SJCRH30 (cell line): ENCODE measurements around the gene SLC2A6. TPM values are rescaled to one million over a fixed set of nuclear protein-coding genes. Genes with fewer than 3 reads are reported as not detected.

Experiments used
- DNase-seq, 2 experiments: peaks; one replicate each; pipeline ENCODE4 v3.0.0-alpha.2; 2015 to 2020
- H3K27ac ChIP-seq: fragments of 250-450 bp; sonication (Bioruptor Pico); 2 replicates; pipeline ENCODE4 v1.5.1; 2020; ENCODE audit warnings: mild to moderate bottlenecking, moderate library complexity
- H3K27me3 ChIP-seq: fragments of 250-450 bp; sonication (Bioruptor Pico); 2 replicates; pipeline ENCODE4 v1.5.1; 2020; ENCODE audit warnings: mild to moderate bottlenecking, moderate library complexity
- H3K36me3 ChIP-seq: fragments of 250-450 bp; sonication (Bioruptor Pico); 2 replicates; pipeline ENCODE4 v1.5.1; 2020; ENCODE audit warnings: mild to moderate bottlenecking, moderate library complexity
- H3K4me1 ChIP-seq: fragments of 250-450 bp; sonication (Bioruptor Pico); 2 replicates; pipeline ENCODE4 v1.5.1; 2020; ENCODE audit warnings: mild to moderate bottlenecking, moderate library complexity
- H3K4me3 ChIP-seq: fragments of 250-450 bp; sonication (Bioruptor Pico); 2 replicates; pipeline ENCODE4 v1.5.1; 2020; ENCODE audit warnings: mild to moderate bottlenecking, moderate library complexity
- H3K9me3 ChIP-seq: fragments of 250-450 bp; sonication (Bioruptor Pico); replicated peaks from 2 replicates; pipeline ENCODE4 v1.5.1; 2020; ENCODE audit warnings: mild to moderate bottlenecking, moderate library complexity
- total RNA-seq: library from RNA; depleted of rRNA; stranded (reverse); fragments of >200 nt; shearing (Covaris generic); gene quantifications from 2 replicates; pipeline ENCODE4 v1.2.3, GENCODE V29; 2014

Gene SLC2A6
- total RNA-seq, 1 experiment from 2014 or later: 23.4 TPM

DNA sequence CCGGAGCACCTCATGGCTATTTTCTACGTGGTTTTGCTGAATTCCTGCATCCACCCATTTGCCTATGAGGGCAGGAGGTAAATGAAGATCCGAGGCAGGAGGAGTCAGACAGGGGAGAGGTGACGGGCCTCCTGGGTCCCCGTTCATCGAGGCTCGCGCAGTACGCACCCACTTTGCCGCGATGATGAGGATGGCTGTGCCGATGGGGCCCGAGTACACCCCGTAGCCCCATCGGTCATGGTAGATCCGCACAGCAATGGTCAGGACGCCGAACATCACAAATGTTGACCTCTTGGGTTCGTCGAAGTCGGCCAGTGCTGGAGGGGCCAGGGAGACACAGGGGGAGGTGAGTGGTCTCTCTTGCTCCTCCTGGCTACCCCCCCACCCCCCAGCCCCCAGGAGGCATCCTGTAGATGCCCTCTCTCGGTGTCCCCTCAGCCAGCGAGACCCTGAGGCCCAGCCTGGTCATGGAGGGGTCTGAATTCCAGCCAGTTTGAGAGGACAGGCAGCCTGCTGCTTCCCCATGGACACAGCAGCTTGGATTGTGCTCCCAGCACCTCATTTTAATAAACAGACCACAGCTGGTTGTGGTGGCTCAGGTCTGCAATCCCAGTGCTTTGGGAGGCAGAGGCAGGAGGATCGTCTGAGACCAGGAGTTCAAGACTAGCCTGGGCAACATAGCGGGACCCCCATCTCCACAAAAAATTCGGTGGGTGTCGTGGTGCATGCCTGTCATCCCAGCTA, 40.0 kb upstream of the SLC2A6 start:
- H3K4me1 ChIP-seq: peaks cover 30% of the 10 kb centered on the region
- DNase-seq: no peak
- no peaks in the 10 kb centered on the region for H3K36me3 ChIP-seq
- no peak overlapping the region for H3K4me3 ChIP-seq
- H3K27me3 ChIP-seq: 0 out of 2 replicates have a peak, but pooled peaks cover 6% of the 10 kb centered on the region
- H3K9me3 ChIP-seq: no peaks in the 10 kb centered on the region
- no peak overlapping the region for H3K27ac ChIP-seq

DNA sequence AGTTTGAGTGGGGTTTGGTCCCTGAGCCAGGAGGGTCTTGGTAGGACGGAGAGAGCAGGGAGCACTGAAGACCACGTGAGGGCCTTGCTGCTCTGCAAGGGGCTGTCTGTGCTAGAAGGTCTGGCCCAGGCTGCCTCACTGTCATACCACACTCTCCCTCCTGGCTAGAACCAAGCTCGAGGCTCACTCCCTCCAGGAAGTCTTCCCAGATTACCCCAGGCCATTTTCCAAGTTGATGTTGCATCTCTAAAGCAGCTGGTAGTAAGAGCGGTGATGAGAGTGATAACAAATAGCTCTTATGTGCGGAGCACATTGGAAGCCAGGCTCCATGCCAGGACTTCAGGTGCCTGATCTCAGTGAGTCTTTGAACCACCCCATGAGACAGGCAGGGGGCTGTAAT, 39.3 kb upstream of the SLC2A6 start:
- Histone ChIP-seq H3K27me3 (peaks cover 6% of the 10 kb centered on the region; the same call in 1 of the 2 replicates), H3K36me3 (no peaks in the 10 kb centered on the region), H3K4me3 (no peak overlapping the region), H3K4me1 (peaks cover 23% of the 10 kb centered on the region), H3K9me3 (no peaks in the 10 kb centered on the region), H3K27ac (no peak overlapping the region)
- no peak for DNase-seq

GRCh38 chr9:133517711-133518110, 38.8 kb upstream of the SLC2A6 start:
- DNase-seq: no peak
- H3K36me3 ChIP-seq: no peaks in the 10 kb centered on the region
- peaks cover 19% of the 10 kb centered on the region for H3K4me1 ChIP-seq
- H3K27ac ChIP-seq: no peak overlapping the region
- H3K9me3 ChIP-seq: no peaks in the 10 kb centered on the region
- peaks cover 6% of the 10 kb centered on the region; the same call in 1 of the 2 replicates for H3K27me3 ChIP-seq
- no peak overlapping the region for H3K4me3 ChIP-seq

DNA sequence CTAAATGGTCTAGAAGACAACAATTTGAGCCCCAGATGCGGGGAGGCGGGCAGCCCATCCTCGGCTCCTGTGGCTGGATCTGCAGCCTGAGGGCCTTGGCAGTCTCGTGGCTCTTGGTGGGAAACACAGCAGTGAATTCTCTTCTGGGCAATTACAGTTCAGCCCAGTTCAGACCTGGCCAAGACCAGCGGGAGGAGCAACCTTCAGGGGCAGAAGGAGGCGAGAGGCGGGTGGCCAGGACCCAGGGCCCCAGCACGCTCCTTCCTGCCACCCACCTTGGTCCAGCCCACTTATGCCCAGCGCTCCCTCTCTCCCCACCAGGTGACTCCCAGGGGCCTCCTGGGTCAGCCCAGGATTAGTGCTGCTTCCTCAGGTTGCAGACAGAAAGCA, 38.1 kb upstream of the SLC2A6 start:
- Histone ChIP-seq H3K36me3 (no peaks in the 10 kb centered on the region), H3K4me1 (peaks cover 11% of the 10 kb centered on the region), H3K9me3 (no peaks in the 10 kb centered on the region), H3K27ac (no peak overlapping the region), H3K27me3 (peaks cover 6% of the 10 kb centered on the region; the same call in 1 of the 2 replicates), H3K4me3 (no peak overlapping the region)
- no peak for DNase-seq

- H3K4me3 ChIP-seq: no peak overlapping the region
- H3K4me1 ChIP-seq: peaks cover 5% of the 10 kb centered on the region
- no peaks in the 10 kb centered on the region for H3K36me3 ChIP-seq
- no peak for DNase-seq
- H3K27ac ChIP-seq: no peak overlapping the region
- no peaks in the 10 kb centered on the region for H3K9me3 ChIP-seq
- peaks cover 6% of the 10 kb centered on the region; the same call in 1 of the 2 replicates for H3K27me3 ChIP-seq
Measured at GRCh38 chr9:133516256-133516960, 37.5 kb upstream of the SLC2A6 start.

DNA sequence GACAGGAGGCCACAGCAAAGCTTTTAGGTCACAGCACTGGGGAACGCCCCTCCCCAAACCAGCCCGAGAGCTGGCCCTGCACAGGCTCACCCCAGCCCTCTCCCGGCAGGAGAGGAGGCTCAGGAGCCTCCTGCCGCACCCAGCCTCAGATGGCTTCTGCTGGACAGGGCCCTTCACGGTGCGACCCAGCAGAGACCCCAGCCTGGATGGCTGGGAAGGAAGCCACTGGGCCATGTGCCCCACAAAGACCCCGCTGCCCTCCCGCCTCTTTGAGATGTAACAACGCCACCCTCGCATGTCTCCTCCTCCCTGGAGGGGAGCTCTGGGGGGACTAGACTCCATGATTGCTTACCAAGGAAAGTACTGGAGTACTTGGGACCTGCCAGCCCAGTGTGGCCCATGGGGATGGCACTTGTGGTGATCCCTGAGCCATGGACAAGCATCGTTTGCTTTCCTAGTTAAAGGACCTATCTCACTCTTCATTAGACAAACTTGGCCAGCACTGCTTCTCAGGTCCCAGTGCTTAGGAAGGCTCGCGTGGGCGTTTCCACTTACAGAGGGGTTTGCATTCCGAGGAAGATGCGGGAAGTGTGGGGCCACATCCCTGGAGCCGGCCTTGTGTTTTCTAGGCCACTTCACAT, 36.8 kb upstream of the SLC2A6 start:
- no peaks in the 10 kb centered on the region for H3K9me3 ChIP-seq
- H3K4me3 ChIP-seq: no peak overlapping the region
- H3K4me1 ChIP-seq: peaks cover 5% of the 10 kb centered on the region; the same call in 1 of the 2 replicates
- no peaks in the 10 kb centered on the region for H3K36me3 ChIP-seq
- peaks cover 6% of the 10 kb centered on the region; the same call in 1 of the 2 replicates for H3K27me3 ChIP-seq
- DNase-seq: no peak
- H3K27ac ChIP-seq: no peak overlapping the region

- no peak for DNase-seq
- no peaks in the 10 kb centered on the region for H3K9me3 ChIP-seq
- H3K27ac ChIP-seq: no peak overlapping the region
- H3K27me3 ChIP-seq: peaks cover 6% of the 10 kb centered on the region; the same call in 1 of the 2 replicates
- peaks cover 6% of the 10 kb centered on the region; the same call in 1 of the 2 replicates for H3K4me1 ChIP-seq
- H3K36me3 ChIP-seq: no peaks in the 10 kb centered on the region
- H3K4me3 ChIP-seq: no peak overlapping the region
Measured at GRCh38 chr9:133515240-133515610, 36.3 kb upstream of the SLC2A6 start.

GRCh38 chr9:133514460-133515239, 35.8 kb upstream of the SLC2A6 start:
- Histone ChIP-seq H3K9me3 (no peaks in the 10 kb centered on the region), H3K36me3 (no peaks in the 10 kb centered on the region), H3K4me3 (no peak overlapping the region), H3K27me3 (peaks cover 6% of the 10 kb centered on the region; the same call in 1 of the 2 replicates), H3K4me1 (peaks cover 11% of the 10 kb centered on the region; the same call in 1 of the 2 replicates), H3K27ac (no peak overlapping the region)
- DNase-seq: peak; percentile 39 to 51

- H3K27ac ChIP-seq: no peak overlapping the region
- H3K4me3 ChIP-seq: no peak overlapping the region
- H3K27me3 ChIP-seq: peaks cover 6% of the 10 kb centered on the region; the same call in 1 of the 2 replicates
- no peaks in the 10 kb centered on the region for H3K9me3 ChIP-seq
- no peak for DNase-seq
- H3K36me3 ChIP-seq: no peaks in the 10 kb centered on the region
- peaks cover 18% of the 10 kb centered on the region; the same call in 1 of the 2 replicates for H3K4me1 ChIP-seq
Measured at GRCh38 chr9:133513214-133514100, 34.6 kb upstream of the SLC2A6 start.

- H3K9me3 ChIP-seq: no peaks in the 10 kb centered on the region
- H3K4me1 ChIP-seq: peaks cover 18% of the 10 kb centered on the region; the same call in 1 of the 2 replicates
- no peak overlapping the region for H3K27ac ChIP-seq
- H3K36me3 ChIP-seq: no peaks in the 10 kb centered on the region
- no peak overlapping the region for H3K4me3 ChIP-seq
- DNase-seq: no peak
- H3K27me3 ChIP-seq: peaks cover 6% of the 10 kb centered on the region; the same call in 1 of the 2 replicates
Measured at GRCh38 chr9:133512253-133513213, 33.6 kb upstream of the SLC2A6 start.

- peaks cover 6% of the 10 kb centered on the region; the same call in 1 of the 2 replicates for H3K27me3 ChIP-seq
- no peak for DNase-seq
- H3K36me3 ChIP-seq: no peaks in the 10 kb centered on the region
- no peaks in the 10 kb centered on the region for H3K9me3 ChIP-seq
- H3K4me3 ChIP-seq: no peak overlapping the region
- H3K27ac ChIP-seq: no peak overlapping the region
- H3K4me1 ChIP-seq: peaks cover 20% of the 10 kb centered on the region
Measured at GRCh38 chr9:133511607-133512006, 32.7 kb upstream of the SLC2A6 start.

DNA sequence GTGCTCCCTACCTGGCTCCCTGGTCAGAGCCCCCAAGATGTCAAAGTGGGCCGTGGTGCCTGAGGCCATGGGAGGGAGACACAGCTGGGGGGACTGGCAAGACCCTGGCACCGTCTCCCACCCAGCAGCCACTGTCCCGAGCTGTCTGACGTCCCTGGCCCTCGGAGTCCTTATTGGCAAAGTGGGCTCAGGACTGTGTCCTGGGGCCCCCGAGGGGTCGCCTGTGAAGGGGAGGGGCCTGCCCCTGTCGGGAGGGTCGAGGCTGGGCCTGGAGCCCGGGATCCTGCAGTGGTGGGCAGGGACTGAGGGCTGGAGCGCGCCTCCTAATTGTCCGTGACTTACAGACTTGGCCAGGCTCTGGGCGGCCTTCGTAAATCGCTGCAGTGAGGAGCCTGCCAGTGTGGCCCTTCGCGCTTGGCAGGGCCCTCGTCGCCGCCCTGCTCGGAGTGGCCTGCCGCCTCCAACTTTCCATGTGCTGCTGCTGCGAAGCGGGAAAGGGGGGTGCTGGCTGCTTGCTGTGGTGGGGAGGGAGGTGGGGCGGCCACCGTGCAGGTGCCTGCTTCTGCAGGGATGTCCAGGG, 32.1 kb upstream of the SLC2A6 start:
- peaks cover 20% of the 10 kb centered on the region for H3K4me1 ChIP-seq
- no peak for DNase-seq
- no peak overlapping the region for H3K27ac ChIP-seq
- H3K4me3 ChIP-seq: no peak overlapping the region
- peaks cover 6% of the 10 kb centered on the region; the same call in 1 of the 2 replicates for H3K27me3 ChIP-seq
- H3K9me3 ChIP-seq: no peaks in the 10 kb centered on the region
- no peaks in the 10 kb centered on the region for H3K36me3 ChIP-seq
